Dermis lymphatic vessel endothelial cell (primary cell): ENCODE data around the gene LRIG1. TPM values are rescaled to one million over a fixed set of nuclear protein-coding genes. Genes with fewer than 3 reads are reported as not detected.

Experiments used
- total RNA-seq: library from RNA; depleted of rRNA; stranded (reverse); fragments of >200 nt; gene quantifications from 2 replicates; pipeline ENCODE4 v1.2.1, GENCODE V29; 2014

The LRIG1 gene, protein sequence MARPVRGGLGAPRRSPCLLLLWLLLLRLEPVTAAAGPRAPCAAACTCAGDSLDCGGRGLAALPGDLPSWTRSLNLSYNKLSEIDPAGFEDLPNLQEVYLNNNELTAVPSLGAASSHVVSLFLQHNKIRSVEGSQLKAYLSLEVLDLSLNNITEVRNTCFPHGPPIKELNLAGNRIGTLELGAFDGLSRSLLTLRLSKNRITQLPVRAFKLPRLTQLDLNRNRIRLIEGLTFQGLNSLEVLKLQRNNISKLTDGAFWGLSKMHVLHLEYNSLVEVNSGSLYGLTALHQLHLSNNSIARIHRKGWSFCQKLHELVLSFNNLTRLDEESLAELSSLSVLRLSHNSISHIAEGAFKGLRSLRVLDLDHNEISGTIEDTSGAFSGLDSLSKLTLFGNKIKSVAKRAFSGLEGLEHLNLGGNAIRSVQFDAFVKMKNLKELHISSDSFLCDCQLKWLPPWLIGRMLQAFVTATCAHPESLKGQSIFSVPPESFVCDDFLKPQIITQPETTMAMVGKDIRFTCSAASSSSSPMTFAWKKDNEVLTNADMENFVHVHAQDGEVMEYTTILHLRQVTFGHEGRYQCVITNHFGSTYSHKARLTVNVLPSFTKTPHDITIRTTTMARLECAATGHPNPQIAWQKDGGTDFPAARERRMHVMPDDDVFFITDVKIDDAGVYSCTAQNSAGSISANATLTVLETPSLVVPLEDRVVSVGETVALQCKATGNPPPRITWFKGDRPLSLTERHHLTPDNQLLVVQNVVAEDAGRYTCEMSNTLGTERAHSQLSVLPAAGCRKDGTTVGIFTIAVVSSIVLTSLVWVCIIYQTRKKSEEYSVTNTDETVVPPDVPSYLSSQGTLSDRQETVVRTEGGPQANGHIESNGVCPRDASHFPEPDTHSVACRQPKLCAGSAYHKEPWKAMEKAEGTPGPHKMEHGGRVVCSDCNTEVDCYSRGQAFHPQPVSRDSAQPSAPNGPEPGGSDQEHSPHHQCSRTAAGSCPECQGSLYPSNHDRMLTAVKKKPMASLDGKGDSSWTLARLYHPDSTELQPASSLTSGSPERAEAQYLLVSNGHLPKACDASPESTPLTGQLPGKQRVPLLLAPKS
- 24.5 and 64.7 TPM in 2 replicates for total RNA-seq

DNA sequence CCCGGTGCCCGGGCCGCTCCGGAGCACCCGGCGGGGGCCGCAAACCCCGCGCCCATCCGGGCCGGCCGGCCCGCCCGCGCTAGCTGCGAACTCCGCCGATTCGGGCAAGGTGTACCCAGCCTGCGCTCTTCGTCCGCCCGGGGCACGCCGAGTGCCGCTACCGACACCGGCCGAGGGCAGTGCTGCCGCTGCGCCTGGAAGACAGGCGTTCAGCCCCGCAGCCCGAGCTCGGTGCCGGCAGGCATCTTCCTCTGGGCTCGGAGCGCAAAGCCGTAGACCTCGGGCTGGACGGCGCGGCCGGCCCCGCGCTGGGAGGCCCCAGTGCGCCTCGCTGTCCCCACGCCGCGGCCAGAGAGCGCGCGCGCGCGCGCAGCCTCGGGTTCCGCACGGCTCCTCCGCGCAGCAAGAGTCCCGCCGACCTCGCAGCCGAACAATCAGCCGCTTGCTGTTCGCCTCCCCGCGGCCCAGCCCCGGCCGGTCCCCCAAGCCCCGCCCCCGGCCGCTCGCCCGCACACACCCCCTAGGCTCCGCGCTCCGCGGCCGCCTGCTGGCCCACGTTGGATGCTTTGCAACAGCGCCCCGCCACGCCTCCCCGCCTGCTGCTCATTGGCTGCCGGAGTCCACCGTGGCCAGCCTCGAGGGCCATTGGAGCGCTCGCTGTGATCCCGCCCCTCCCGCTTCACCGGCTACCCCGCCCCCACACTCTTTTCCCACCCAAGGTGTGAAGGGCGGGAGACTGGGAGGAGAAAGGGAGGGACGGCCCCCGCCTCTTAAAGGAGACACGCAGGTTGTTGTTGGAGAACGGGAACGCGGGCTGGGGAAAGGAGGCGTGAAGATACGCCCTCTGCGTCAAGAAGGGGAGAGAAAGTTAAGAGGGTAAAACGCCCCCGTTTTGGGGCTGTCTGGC, at the start of gene LRIG1:
Gene LRIG1 (minus strand): TSS at position 447 of the 907 bp plus-strand sequence. CDS start 615 bp downstream, outside the sequence.

